Left lung (tissue), 10 donors: Measurements from ENCODE around the gene CAPZA2. TPM values are rescaled to one million over a fixed set of nuclear protein-coding genes. Genes with fewer than 3 reads are reported as not detected.
A peak's percentile ranks its signal among the peaks of the same experiment; 100 is the strongest.
"Not testable (repeated sequence)": the region's sequence is repeated elsewhere in the genome, so short reads cannot be mapped to it uniquely, and the experiment has no call there.

Source experiments
- ATAC-seq: fragments of 200-7000 bp; cut with Tn5 transposase; one replicate; pipeline ENCODE4 v1.9.1; 2020; ENCODE audit warnings: moderate library complexity
- DNase-seq, 4 donors: peaks; one replicate each; pipeline ENCODE4 v3.0.0-alpha.2; 2013 to 2020
- H3K27ac ChIP-seq, 2 donors: fragments of 200-600 bp; sonication (generic) in 1 of 2; one replicate each; pipeline versions ENCODE4 v1.5.0 to v1.8.0; 2020 to 2021
- H3K27me3 ChIP-seq, 2 donors: fragments of 200-600 bp; sonication (generic) in 1 of 2; one replicate each; pipeline versions ENCODE4 v1.5.0 to v1.8.0; 2020 to 2021
- H3K36me3 ChIP-seq, 2 donors: fragments of 200-600 bp; sonication (generic) in 1 of 2; one replicate each; pipeline versions ENCODE4 v1.5.0 to v1.8.0; 2020 to 2021
- H3K4me1 ChIP-seq, 2 donors: fragments of 200-600 bp; one replicate each; pipeline ENCODE4 v1.8.0; 2021
- H3K4me3 ChIP-seq, 2 donors: fragments of 200-600 bp; sonication (generic) in 1 of 2; one replicate each; pipeline versions ENCODE4 v1.5.0 to v1.8.0; 2020 to 2021; ENCODE audit warnings: mild to moderate bottlenecking in 1 of 2
- H3K9me3 ChIP-seq, 2 donors: fragments of 200-600 bp; sonication (generic) in 1 of 2; one replicate each; pipeline versions ENCODE4 v1.5.0 to v1.8.0; 2020 to 2021
- intact Hi-C, 2 donors: fragments of 100-400 bp; cut with DNase I; formaldehyde crosslinking; loops; one replicate each; pipeline versions ENCODE4 v1.11.2 to v1.14.2; 2022
- polyA plus RNA-seq, 6 donors: library from polyadenylated mRNA; unstranded; fragments of 120-200 nt; gene quantifications; one replicate each; pipeline ENCODE4 v1.2.1, GENCODE V29; 2013; ENCODE audit not compliant: insufficient read length in 6 of 6
- total RNA-seq, 2 donors: library from RNA; stranded (reverse); fragmentation: NEBNext Ultra II Directional; extraction: Animal tissue kit (Norgen Biotek cat#: 25700); gene quantifications; one replicate each; pipeline ENCODE4 v1.2.1, GENCODE V29; 2021
- TF ChIP-seq, protein P1 (sequence below), 2 donors: fragments of 200-600 bp; sonication (generic) in 1 of 2; IDR thresholded peaks; one replicate each; pipeline versions ENCODE4 v1.5.0 to v1.8.0; 2021; ENCODE audit warnings: antibody characterized with exemption in 2 of 2
- donor health status: DM: no; HTN: yes; CAD: no.
- donor health status: DM: no; HTN: no; CAD: no.

CAPZA2 gene
- total and polyA plus RNA-seq, 8 donors = 129 to 286 (median 155) TPM

DNA sequence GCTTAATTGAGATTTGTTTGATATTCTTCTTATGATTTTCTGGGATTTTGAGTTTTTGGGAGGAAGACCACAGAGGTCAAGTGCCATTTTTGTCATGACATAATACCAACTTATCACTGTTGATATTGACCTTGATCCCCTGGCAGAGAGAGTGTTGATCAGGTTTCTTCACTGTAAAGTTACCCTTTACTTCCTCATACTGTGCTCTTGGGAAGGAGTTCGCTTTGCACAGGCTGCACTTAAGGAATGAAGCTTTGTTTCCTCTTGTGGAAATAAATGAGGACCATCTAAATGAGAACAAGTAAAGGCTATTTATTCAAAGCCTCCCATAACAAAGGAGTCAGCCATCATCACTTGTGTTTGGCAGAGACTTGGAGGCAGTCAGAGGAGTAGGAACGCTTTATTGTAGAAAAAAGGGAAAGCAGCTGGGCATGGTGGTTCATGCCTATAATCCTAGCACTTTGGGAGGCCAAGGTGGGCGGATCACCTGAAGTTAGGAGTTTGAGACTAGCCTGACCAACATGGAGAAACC, 107.0 kb downstream of the CAPZA2 start:
- TF ChIP-seq, protein P1, sequence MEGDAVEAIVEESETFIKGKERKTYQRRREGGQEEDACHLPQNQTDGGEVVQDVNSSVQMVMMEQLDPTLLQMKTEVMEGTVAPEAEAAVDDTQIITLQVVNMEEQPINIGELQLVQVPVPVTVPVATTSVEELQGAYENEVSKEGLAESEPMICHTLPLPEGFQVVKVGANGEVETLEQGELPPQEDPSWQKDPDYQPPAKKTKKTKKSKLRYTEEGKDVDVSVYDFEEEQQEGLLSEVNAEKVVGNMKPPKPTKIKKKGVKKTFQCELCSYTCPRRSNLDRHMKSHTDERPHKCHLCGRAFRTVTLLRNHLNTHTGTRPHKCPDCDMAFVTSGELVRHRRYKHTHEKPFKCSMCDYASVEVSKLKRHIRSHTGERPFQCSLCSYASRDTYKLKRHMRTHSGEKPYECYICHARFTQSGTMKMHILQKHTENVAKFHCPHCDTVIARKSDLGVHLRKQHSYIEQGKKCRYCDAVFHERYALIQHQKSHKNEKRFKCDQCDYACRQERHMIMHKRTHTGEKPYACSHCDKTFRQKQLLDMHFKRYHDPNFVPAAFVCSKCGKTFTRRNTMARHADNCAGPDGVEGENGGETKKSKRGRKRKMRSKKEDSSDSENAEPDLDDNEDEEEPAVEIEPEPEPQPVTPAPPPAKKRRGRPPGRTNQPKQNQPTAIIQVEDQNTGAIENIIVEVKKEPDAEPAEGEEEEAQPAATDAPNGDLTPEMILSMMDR (IDR thresholded peaks at IDR 0.05) = no peak
- Histone ChIP-seq H3K27me3 (no peaks in the 10 kb centered on the region), H3K36me3 (no peaks in the 10 kb centered on the region), H3K9me3 (no peaks in the 10 kb centered on the region), H3K4me3 (no peak overlapping the region), H3K4me1 (peaks cover 4 to 19% of the 10 kb centered on the region in 2 donors), H3K27ac (no peak overlapping the region)
- intact Hi-C loops = no loop called here
- no peak for DNase-seq
- ATAC-seq = peak; percentile 68

DNA sequence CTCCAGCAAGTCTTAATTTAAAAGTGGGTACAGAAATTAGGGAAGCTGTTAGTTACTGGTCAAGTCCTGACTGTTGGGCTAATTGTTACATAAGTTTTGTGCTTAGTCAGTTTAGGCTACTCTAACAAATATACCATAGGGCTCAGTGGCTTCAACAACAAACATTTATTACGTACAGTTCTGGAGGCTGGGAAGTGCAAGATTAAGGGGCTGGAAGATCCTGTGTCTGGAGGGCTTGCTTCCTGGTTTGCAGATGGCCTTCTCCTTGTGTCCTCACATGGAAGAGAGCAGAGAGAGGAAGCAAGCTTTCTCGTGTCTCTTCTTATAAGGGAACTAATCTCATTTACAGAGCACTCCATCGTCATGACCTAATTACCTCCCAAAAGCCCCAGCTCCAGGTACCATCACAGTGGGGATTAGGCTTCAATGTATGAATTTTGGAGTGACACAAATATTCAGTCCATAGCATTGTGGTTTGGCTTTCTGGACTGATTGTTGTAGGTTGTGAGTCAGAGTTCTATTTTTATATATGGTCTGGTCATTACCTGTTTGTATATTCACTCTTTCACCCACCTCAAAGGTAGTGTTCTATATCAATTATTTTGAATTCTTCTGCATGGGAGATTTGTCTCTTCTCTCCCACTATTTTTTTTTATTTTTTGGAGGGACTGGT, 108.0 kb downstream of the CAPZA2 start:
- Histone ChIP-seq H3K9me3 (no peaks in the 10 kb centered on the region), H3K4me3 (no peak overlapping the region), H3K4me1 (peaks cover 4 to 19% of the 10 kb centered on the region in 2 donors), H3K27ac (no peak overlapping the region), H3K27me3 (no peaks in the 10 kb centered on the region), H3K36me3 (no peaks in the 10 kb centered on the region)
- peak; percentile 21 for ATAC-seq
- TF ChIP-seq, protein P1 (IDR thresholded peaks at IDR 0.05) = no peak
- intact Hi-C loops = no loop called here
- no peak for DNase-seq

DNA sequence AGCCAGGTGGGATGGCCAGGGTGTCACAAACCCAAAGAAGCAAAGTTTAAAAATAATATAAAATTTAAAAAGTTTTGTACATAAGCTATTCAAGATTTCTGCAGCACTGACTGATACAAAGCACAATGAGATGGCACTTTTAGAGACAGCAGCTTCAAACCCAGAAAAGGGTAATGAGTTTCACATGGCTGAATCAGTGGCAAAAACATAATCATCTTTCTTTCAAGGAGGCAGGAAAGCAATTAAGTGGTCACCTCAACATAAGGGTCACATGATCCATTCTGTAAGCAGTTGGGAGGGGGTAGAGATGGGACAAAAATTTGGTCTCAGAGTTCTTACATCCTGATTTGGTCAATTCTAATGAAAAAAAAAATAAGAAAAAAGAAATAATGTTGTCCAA, 108.8 kb downstream of the CAPZA2 start:
- intact Hi-C loops, H3K27me3 ChIP-seq, ATAC-seq, H3K27ac ChIP-seq, H3K4me3 ChIP-seq, H3K36me3 ChIP-seq, DNase-seq, H3K9me3 ChIP-seq: not testable (repeated sequence)
- peaks cover 4 to 19% of the 10 kb centered on the region in 2 donors for H3K4me1 ChIP-seq

Other genes with a start within 250 kb of the CAPZA2 start
- gene MET, start 190.4 kb upstream of the CAPZA2 start, total RNA-seq = 10 to 100 TPM; 70.0 to 89.3 TPM
- gene MET, start 190.4 kb upstream of the CAPZA2 start, polyA plus RNA-seq = 10 to 100 TPM; 24.7 to 35.6 (median 29.0) TPM
- gene ST7, start 90.9 kb downstream of the CAPZA2 start, total RNA-seq = 10 to 100 TPM; 36.3 to 44.7 TPM
- 10 to 100 TPM; 45.0 to 60.6 (median 49.0) TPM for gene ST7, start 90.9 kb downstream of the CAPZA2 start, polyA plus RNA-seq